HepG2 (cell line): ENCODE measurements around the gene ATP13A3. TPM values are rescaled to one million over a fixed set of nuclear protein-coding genes. Genes with fewer than 3 reads are reported as not detected.

ENCODE experiments used
- ATAC-seq: fragments of 200-7000 bp; cut with Tn5 transposase; 3 replicates; pipeline ENCODE4 v1.9.1; 2020; ENCODE audit warnings: mild to moderate bottlenecking, moderate library complexity
- BruUV-seq: library from RNA; stranded (reverse); fragments of 400-500 nt; replicated peaks from 2 replicates; lab custom pipeline; 2021; lab: Mats Ljungman, UMichigan
- CTCF ChIA-PET: fragments of 300-600 bp; formaldehyde crosslinking; extraction: SDS; loops from one replicate; lab custom pipeline; 2021; ENCODE audit warnings: low total read pairs, inconsistent platforms, low intra/inter-chr PET ratio; lab: Yijun Ruan, JAX
- POLR2A ChIA-PET: fragments of 350-600 bp; sonication (Branson Sonifier 250); formaldehyde crosslinking; loops from one replicate; lab custom pipeline; 2020; ENCODE audit warnings: antibody characterized with exemption, inconsistent platforms; lab: Yijun Ruan, JAX
- DNase-seq: peaks from one replicate; pipeline ENCODE4 v3.0.0-alpha.2; 2015; ENCODE audit warnings: low spot score
- FAIRE-seq: peaks from 3 replicates; lab custom pipeline; 2011; peaks lifted over from hg19 to GRCh38; lab: Jason Lieb, UNC
- H2AFZ ChIP-seq: one replicate; pipeline ENCODE4 v1.6.1; 2011; ENCODE audit warnings: low read length, inconsistent platforms
- H3K27ac ChIP-seq: fragments of 300-600 bp; 3 replicates; pipeline ENCODE4 v1.8.0; 2011; ENCODE audit warnings: mixed run types, mild to moderate bottlenecking, mixed read lengths, low read length, inconsistent platforms; ENCODE audit not compliant: insufficient read depth; ENCODE audit errors: extremely low read length
- H3K27me3 ChIP-seq, 2 experiments: fragments of 200-600 bp in 1 of 2; 2 replicates in 1 of 2; 3 replicates in 1 of 2; pipeline versions ENCODE4 v1.6.0 to v1.8.0; 2011; ENCODE audit warnings: low read length in 2 of 2, mild to moderate bottlenecking in 2 of 2, moderate library complexity in 2 of 2, inconsistent platforms in 1 of 2; ENCODE audit not compliant: insufficient read depth in 2 of 2, control insufficient read depth in 1 of 2
- H3K36me3 ChIP-seq, 2 experiments: fragments of 200-600 bp in 1 of 2; replicated peaks in 1 of 2; 2 replicates in 1 of 2; 3 replicates in 1 of 2; pipeline versions ENCODE4 v1.5.1 to v1.8.0; 2011; ENCODE audit warnings: low read length in 2 of 2, inconsistent platforms in 1 of 2; ENCODE audit not compliant: insufficient read depth in 2 of 2, control insufficient read depth in 1 of 2
- H3K4me1 ChIP-seq: 2 replicates; pipeline ENCODE4 v1.5.1; 2012; ENCODE audit warnings: low read length, inconsistent platforms; ENCODE audit not compliant: insufficient read depth
- H3K4me2 ChIP-seq: 2 replicates; pipeline ENCODE4 v1.6.0; 2011; ENCODE audit warnings: low read depth, low read length, inconsistent platforms
- H3K4me3 ChIP-seq, 3 experiments: fragments of 200-600 bp in 1 of 3; sonication (generic), shearing (Covaris generic) in 1 of 3; replicated peaks in 1 of 3; 2 replicates each; pipeline ENCODE4 v1.5.1; 2011 to 2016; ENCODE audit warnings: low read length in 3 of 3, inconsistent platforms in 2 of 3, low read depth in 2 of 3, mild to moderate bottlenecking in 2 of 3, control low read depth in 1 of 3, mixed read lengths in 1 of 3; ENCODE audit not compliant: insufficient read depth in 1 of 3
- H3K79me2 ChIP-seq: one replicate; pipeline ENCODE4 v1.6.1; 2011; ENCODE audit warnings: low read length, inconsistent platforms; ENCODE audit not compliant: insufficient read depth
- H3K9ac ChIP-seq: 2 replicates; pipeline ENCODE4 v1.6.0; 2011; ENCODE audit warnings: mild to moderate bottlenecking, low read depth, low read length, inconsistent platforms; ENCODE audit not compliant: insufficient read depth
- H3K9me3 ChIP-seq: 2 replicates; pipeline ENCODE4 v1.5.1; 2012; ENCODE audit warnings: mild to moderate bottlenecking, low read length
- H4K20me1 ChIP-seq: 2 replicates; pipeline ENCODE4 v1.6.0; 2011; ENCODE audit warnings: inconsistent platforms, mild to moderate bottlenecking, low read length, moderate library complexity; ENCODE audit not compliant: insufficient read depth
- ATF5 ChIP-seq: sonication (generic); formaldehyde crosslinking; IDR thresholded peaks from 2 replicates; pipeline ENCODE4 v1.4.0; 2020; ENCODE audit warnings: mild to moderate bottlenecking, low read depth, missing genetic modification reagents
- FOSL2 ChIP-seq: sonication (generic); formaldehyde crosslinking; IDR thresholded peaks from 2 replicates; pipeline ENCODE4 v1.4.0; 2020; ENCODE audit warnings: missing genetic modification reagents
- GATAD2A ChIP-seq: IDR thresholded peaks from 2 replicates; pipeline ENCODE4 v1.6.1; 2016
- KAT2B ChIP-seq: fragments of 150-350 bp; IDR thresholded peaks from 2 replicates; pipeline ENCODE4 v1.6.1; 2014; ENCODE audit warnings: low read depth, low read length, borderline replicate concordance
- MBNL3 ChIP-seq: fragments of 250-450 bp; sonication (Bioruptor Pico); conservative IDR thresholded peaks from 2 replicates; pipeline ENCODE4 v1.8.0; 2022; ENCODE audit warnings: mild to moderate bottlenecking, inconsistent platforms
- TGIF2 ChIP-seq: IDR thresholded peaks from 2 replicates; pipeline ENCODE4 v1.6.1; 2016; ENCODE audit warnings: control low read depth, missing compliant biosample characterization
- ZNF225 ChIP-seq: sonication (generic); formaldehyde crosslinking; IDR thresholded peaks from 2 replicates; pipeline ENCODE4 v1.4.0; 2020; ENCODE audit warnings: mild to moderate bottlenecking, missing genetic modification reagents
- ZNF230 ChIP-seq: sonication (generic); formaldehyde crosslinking; IDR thresholded peaks from 2 replicates; pipeline ENCODE4 v1.4.0; 2020; ENCODE audit warnings: mild to moderate bottlenecking, missing genetic modification reagents
- ZNF770 ChIP-seq: sonication (generic); formaldehyde crosslinking; IDR thresholded peaks from 2 replicates; pipeline ENCODE4 v1.5.0; 2020; ENCODE audit warnings: mild to moderate bottlenecking, missing genetic modification reagents
- ZNF772 ChIP-seq: sonication (generic); formaldehyde crosslinking; IDR thresholded peaks from 2 replicates; pipeline ENCODE4 v1.5.0; 2020; ENCODE audit warnings: mild to moderate bottlenecking, missing genetic modification reagents
- WGBS: methylation state at CpG from one replicate; pipeline ENCODE4 v1.1.6; 2017; ENCODE audit warnings: low lambda C conversion rate; 5-methylcytosine and 5-hydroxymethylcytosine counted together
- in situ Hi-C: cut with HindIII; loops from 2 replicates; pipeline ENCODE4 v1.10.0; 2017; ENCODE audit warnings: low pct_unique_long_range_greater_than_20kb; ENCODE audit not compliant: extremely low pct_ligation_motif_present
- intact Hi-C: fragments of 100-400 bp; cut with micrococcal nuclease; formaldehyde crosslinking; loops from one replicate; pipeline ENCODE4 v1.10.0; 2022; ENCODE audit not compliant: unreplicated experiment
- polyA plus RNA-seq, 8 experiments: library from polyadenylated mRNA; depleted of rRNA in 3 of 8; stranded (reverse) in 7 of 8; unstranded in 1 of 8; fragments of >200 nt; fragmentation: Illumina TruSeq in 4 of 8; extraction: Trizol in 4 of 8; gene quantifications; 2 replicates each; pipeline versions ENCODE4 v1.2.1 to v1.2.3, GENCODE V29; 2011 to 2016; ENCODE audit warnings: low read depth in 4 of 8, missing spikeins in 1 of 8, mixed read lengths in 1 of 8; ENCODE audit not compliant: insufficient read depth in 1 of 8
- total RNA-seq, 5 experiments: library from RNA; depleted of rRNA; stranded (reverse); fragments of >200 nt; fragmentation: Illumina TruSeq; extraction: Trizol; gene quantifications; 2 replicates each; pipeline ENCODE4 v1.2.3, GENCODE V29; 2016; ENCODE audit warnings: low read depth in 1 of 5
- TF ChIP-seq, protein P1 (sequence below): sonication (generic); formaldehyde crosslinking; IDR thresholded peaks from 2 replicates; pipeline ENCODE4 v1.5.1; 2020; ENCODE audit warnings: mild to moderate bottlenecking, missing genetic modification reagents

Gene ATP13A3
- total and polyA plus RNA-seq, 2 of the 13 experiments (the other 11 are each of a cell fraction or from before 2014, with no cell fraction given): 44.9 to 80.8 TPM

DNA sequence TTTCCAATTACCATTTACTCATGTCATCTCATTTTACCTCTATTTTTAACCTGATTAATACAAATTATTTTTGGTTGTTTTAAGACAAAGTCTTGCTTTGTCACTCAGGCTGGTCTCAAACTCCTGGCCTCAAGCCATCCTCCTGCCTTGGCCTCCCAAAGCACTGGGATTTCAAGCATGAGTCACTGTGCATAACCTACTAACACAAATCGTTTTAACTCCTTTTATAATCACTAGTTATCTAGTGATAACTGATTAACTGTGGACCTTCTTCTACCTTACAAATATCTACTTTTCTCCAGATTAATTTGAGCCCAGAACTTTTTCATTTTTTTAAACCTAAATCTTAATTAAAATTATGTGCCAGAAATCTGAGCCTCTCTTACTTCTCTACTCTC, 4.6 kb downstream of the ATP13A3 start:
- Histone ChIP-seq H3K9me3 (no peaks in the 10 kb centered on the region), H3K4me3 (no peak overlapping the region), H3K27me3 (no peaks in the 10 kb centered on the region; a peak in 1 of 5 replicates), H3K27ac (no peak overlapping the region), H3K4me2 (peak overlapping the region; percentile 36), H4K20me1 (peaks cover 33% of the 10 kb centered on the region), H3K36me3 (peaks cover 2 to 18% of the 10 kb centered on the region in 2 experiments; a peak in 4 of 5 replicates), H2AFZ (no peak overlapping the region), H3K9ac (no peak overlapping the region), H3K4me1 (peaks cover 81% of the 10 kb centered on the region), H3K79me2 (peaks cover 90% of the 10 kb centered on the region)
- no peak for TF ChIP-seq TGIF2
- no peak for TF ChIP-seq ZNF772
- TF ChIP-seq FOSL2 (CRISPR knock-in tag): 0 out of 2 replicates have a peak, but pooled peaks have one; percentile 29
- peak; percentile 67; the same call in 1 of the 2 replicates for TF ChIP-seq ZNF770
- in situ Hi-C loops: no loop called here
- POLR2A ChIA-PET: interaction anchor here (0.6 kb wide), 1 partner anchor 343 kb away, joined by 3 read pairs; no protein-coding TSS in a partner anchor
- BruUV-seq: no TSS peak
- intact Hi-C loops: no loop called here
- CTCF ChIA-PET: no interaction called here
- FAIRE-seq (no peak), ATAC-seq (no peak), DNase-seq (no peak)
- 43% methylated on average over 1 of the region's 1 CpG for WGBS

- H3K36me3 ChIP-seq: peaks cover 3 to 19% of the 10 kb centered on the region in 2 experiments; a peak in 4 of 5 replicates
- WGBS: 36% methylated on average over 5 of the region's 5 CpGs
- H3K27ac ChIP-seq: peak overlapping the region; percentile 2
- H3K9me3 ChIP-seq: no peaks in the 10 kb centered on the region
- FAIRE-seq (no peak), ATAC-seq (no peak), DNase-seq (peak; percentile 40)
- in situ Hi-C loops: no loop called here
- H2AFZ ChIP-seq: no peak overlapping the region
- peaks cover 95% of the 10 kb centered on the region for H3K79me2 ChIP-seq
- H3K4me2 ChIP-seq: peak overlapping the region; percentile 36
- intact Hi-C loops: no loop called here
- no TSS peak for BruUV-seq
- POLR2A ChIA-PET: no interaction called here
- CTCF ChIA-PET: no interaction called here
- no peaks in the 10 kb centered on the region; a peak in 1 of 5 replicates for H3K27me3 ChIP-seq
- H3K4me3 ChIP-seq: no peak overlapping the region
- no peak overlapping the region for H3K9ac ChIP-seq
- H3K4me1 ChIP-seq: peaks cover 83% of the 10 kb centered on the region
- peaks cover 39% of the 10 kb centered on the region for H4K20me1 ChIP-seq
- TF ChIP-seq MBNL3 (no peak), ATF5 (CRISPR knock-in tag) (no peak), KAT2B (no peak), ZNF230 (CRISPR knock-in tag) (no peak), GATAD2A (CRISPR knock-in tag) (0 out of 2 replicates have a peak, but pooled peaks have one; percentile 5), ZNF225 (CRISPR knock-in tag) (no peak)
- TF ChIP-seq, protein P1, sequence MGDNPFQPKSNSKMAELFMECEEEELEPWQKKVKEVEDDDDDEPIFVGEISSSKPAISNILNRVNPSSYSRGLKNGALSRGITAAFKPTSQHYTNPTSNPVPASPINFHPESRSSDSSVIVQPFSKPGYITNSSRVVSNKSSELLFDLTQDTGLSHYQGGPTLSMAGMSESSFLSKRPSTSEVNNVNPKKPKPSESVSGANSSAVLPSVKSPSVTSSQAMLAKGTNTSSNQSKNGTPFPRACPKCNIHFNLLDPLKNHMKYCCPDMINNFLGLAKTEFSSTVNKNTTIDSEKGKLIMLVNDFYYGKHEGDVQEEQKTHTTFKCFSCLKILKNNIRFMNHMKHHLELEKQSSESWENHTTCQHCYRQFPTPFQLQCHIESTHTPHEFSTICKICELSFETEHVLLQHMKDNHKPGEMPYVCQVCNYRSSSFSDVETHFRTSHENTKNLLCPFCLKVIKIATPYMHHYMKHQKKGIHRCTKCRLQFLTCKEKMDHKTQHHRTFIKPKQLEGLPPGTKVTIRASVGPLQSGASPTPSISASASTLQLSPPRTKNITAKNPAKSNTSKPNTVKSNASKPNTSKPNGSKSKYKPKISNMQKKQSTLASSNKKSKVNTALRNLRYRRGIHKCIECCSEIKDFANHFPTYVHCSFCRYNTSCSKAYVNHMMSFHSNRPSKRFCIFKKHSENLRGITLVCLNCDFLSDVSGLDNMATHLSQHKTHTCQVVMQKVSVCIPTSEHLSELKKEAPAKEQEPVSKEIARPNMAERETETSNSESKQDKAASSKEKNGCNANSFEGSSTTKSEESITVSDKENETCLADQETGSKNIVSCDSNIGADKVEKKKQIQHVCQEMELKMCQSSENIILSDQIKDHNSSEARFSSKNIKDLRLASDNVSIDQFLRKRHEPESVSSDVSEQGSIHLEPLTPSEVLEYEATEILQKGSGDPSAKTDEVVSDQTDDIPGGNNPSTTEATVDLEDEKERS: no peak
Measured at GRCh38 chr3:194481525-194482195, 5.1 kb downstream of the ATP13A3 start.
